Keratinocyte (primary cell): Measurements from ENCODE around the gene SRL. TPM values are rescaled to one million over a fixed set of nuclear protein-coding genes. Genes with fewer than 3 reads are reported as not detected.

Source experiments
- DNase-seq: peaks from one replicate; pipeline ENCODE4 v3.0.0-alpha.2; 2011; ENCODE audit warnings: low read depth, missing footprints, low spot score
- FAIRE-seq: peaks from 2 replicates; lab custom pipeline; 2011; peaks lifted over from hg19 to GRCh38; lab: Jason Lieb, UNC
- H2AFZ ChIP-seq: 2 replicates; pipeline ENCODE4 v1.6.0; 2012; ENCODE audit warnings: low read length, control low read depth, inconsistent platforms; ENCODE audit not compliant: control insufficient read depth
- H3K27ac ChIP-seq: 2 replicates; pipeline ENCODE4 v1.5.1; 2011; ENCODE audit warnings: low read length; ENCODE audit not compliant: control insufficient read depth, insufficient read depth
- H3K27me3 ChIP-seq: 3 replicates; pipeline ENCODE4 v1.6.0; 2011; ENCODE audit warnings: low read length; ENCODE audit not compliant: control insufficient read depth, insufficient read depth; ENCODE audit errors: extremely low read depth
- H3K36me3 ChIP-seq, 2 experiments: 2 replicates in 1 of 2; 3 replicates in 1 of 2; pipeline ENCODE4 v1.5.1; 2011; ENCODE audit warnings: low read length in 2 of 2, mild to moderate bottlenecking in 1 of 2; ENCODE audit not compliant: control insufficient read depth in 2 of 2, insufficient read depth in 2 of 2; ENCODE audit errors: extremely low read depth in 1 of 2
- H3K4me1 ChIP-seq: 3 replicates; pipeline ENCODE4 v1.5.1; 2011; ENCODE audit warnings: low read length; ENCODE audit not compliant: control insufficient read depth, insufficient read depth; ENCODE audit errors: extremely low read depth
- H3K4me2 ChIP-seq: 3 replicates; pipeline ENCODE4 v1.6.0; 2011; ENCODE audit warnings: low read depth, low read length; ENCODE audit not compliant: control insufficient read depth, insufficient read depth; ENCODE audit errors: extremely low read depth
- H3K4me3 ChIP-seq, 3 experiments: fragments of 200-600 bp in 1 of 3; sonication (generic) in 1 of 3; 2 replicates in 2 of 3; 3 replicates in 1 of 3; pipeline ENCODE4 v1.5.1; 2011 to 2016; ENCODE audit warnings: low read length in 3 of 3, mild to moderate bottlenecking in 3 of 3, control low read depth in 2 of 3, inconsistent platforms in 1 of 3, low read depth in 1 of 3, mixed read lengths in 1 of 3, mixed run types in 1 of 3, moderate library complexity in 1 of 3; ENCODE audit not compliant: control insufficient read depth in 2 of 3, insufficient read depth in 2 of 3; ENCODE audit errors: extremely low read depth in 1 of 3
- H3K79me2 ChIP-seq: 2 replicates; pipeline ENCODE4 v1.6.0; 2012; ENCODE audit warnings: low read length; ENCODE audit not compliant: control insufficient read depth, insufficient read depth
- H3K9ac ChIP-seq: 3 replicates; pipeline ENCODE4 v1.6.0; 2011; ENCODE audit warnings: low read length; ENCODE audit not compliant: control insufficient read depth, insufficient read depth; ENCODE audit errors: extremely low read depth
- H3K9me1 ChIP-seq: 3 replicates; pipeline ENCODE4 v1.6.0; 2011; ENCODE audit warnings: low read length; ENCODE audit not compliant: control insufficient read depth, insufficient read depth; ENCODE audit errors: extremely low read depth
- H3K9me3 ChIP-seq: 2 replicates; pipeline ENCODE4 v1.5.1; 2012; ENCODE audit warnings: low read depth, low read length; ENCODE audit not compliant: control insufficient read depth
- H4K20me1 ChIP-seq: 3 replicates; pipeline ENCODE4 v1.6.0; 2011; ENCODE audit warnings: low read length; ENCODE audit not compliant: control insufficient read depth, insufficient read depth; ENCODE audit errors: extremely low read depth
- CTCF ChIP-seq, 3 experiments: IDR thresholded peaks in 1 of 3; conservative IDR thresholded peaks in 1 of 3; optimal IDR thresholded peaks in 1 of 3; 2 replicates in 2 of 3; 3 replicates in 1 of 3; pipeline versions ENCODE3 to v1.5.1; 2011; ENCODE audit warnings: low read length in 3 of 3, mild to moderate bottlenecking in 3 of 3, moderate library complexity in 2 of 3, control low read depth in 1 of 3, inconsistent platforms in 1 of 3; ENCODE audit not compliant: insufficient read depth in 2 of 3; ENCODE audit errors: extremely low read depth in 1 of 3
- EZH2 ChIP-seq: IDR thresholded peaks from one replicate; pipeline ENCODE4 v1.6.1; 2012; ENCODE audit warnings: inconsistent platforms, mild to moderate bottlenecking, low read length, moderate library complexity
- dilution Hi-C: fragments of 300-500 bp; cut with MboI; formaldehyde crosslinking; loops from one replicate; pipeline ENCODE4 v1.7.0; 2020; ENCODE audit warnings: low sequenced_read_pairs; ENCODE audit not compliant: extremely low pct_ligation_motif_present
- polyA plus RNA-seq, 5 experiments: library from polyadenylated mRNA; depleted of rRNA in 3 of 5; stranded (reverse) in 3 of 5; stranded (forward) in 1 of 5; unstranded in 1 of 5; fragments of >200 nt; gene quantifications; 1 replicate in 1 of 5; 2 replicates in 3 of 5; 3 replicates in 1 of 5; pipeline versions ENCODE4 v1.2.1 to v1.2.3, GENCODE V29; 2011 to 2012; ENCODE audit warnings: missing spikeins in 2 of 5, low read depth in 1 of 5, low replicate concordance in 1 of 5

Gene SRL
- polyA plus RNA-seq, 1 donor (not counting 4 experiments of a cell fraction or from before 2014, with no cell fraction given), result not detected

- H3K27ac ChIP-seq, result no peak overlapping the region
- no peaks in the 10 kb centered on the region for H3K36me3 ChIP-seq
- H3K9me3 ChIP-seq, result no peaks in the 10 kb centered on the region
- H3K79me2 ChIP-seq, result no peaks in the 10 kb centered on the region
- no peak for FAIRE-seq
- H3K9me1 ChIP-seq, result no peaks in the 10 kb centered on the region
- peak overlapping the region; percentile 6 for H2AFZ ChIP-seq
- TF ChIP-seq EZH2 (no peak), CTCF (optimal IDR thresholded peaks at IDR 0.05 in 1 of 3, IDR thresholded peaks at IDR 0.05 in 1 of 3, conservative IDR thresholded peaks at IDR 0.05 in 1 of 3; ENCODE audit: extremely low read depth in 1 of 3, insufficient read depth in 2 of 3, low read length in 3 of 3) (no peak)
- dilution Hi-C loops, result no loop called here
- DNase-seq, result no peak
- no peak overlapping the region for H3K4me3 ChIP-seq
- H4K20me1 ChIP-seq, result no peaks in the 10 kb centered on the region
- no peaks in the 10 kb centered on the region for H3K27me3 ChIP-seq
- no peak overlapping the region for H3K9ac ChIP-seq
- H3K4me2 ChIP-seq, result no peak overlapping the region
- H3K4me1 ChIP-seq, result peaks cover 21% of the 10 kb centered on the region
Measured at GRCh38 chr16:4217204-4218131, 24.4 kb downstream of the SRL start.

GRCh38 chr16:4216596-4216995 is 25.3 kb downstream of the SRL start:
- no peak overlapping the region for H3K4me3 ChIP-seq
- dilution Hi-C loops, result no loop called here
- no peaks in the 10 kb centered on the region for H3K79me2 ChIP-seq
- H3K4me1 ChIP-seq, result peaks cover 21% of the 10 kb centered on the region
- H4K20me1 ChIP-seq, result no peaks in the 10 kb centered on the region
- H3K9ac ChIP-seq, result no peak overlapping the region
- H3K36me3 ChIP-seq, result no peaks in the 10 kb centered on the region
- H3K27me3 ChIP-seq, result no peaks in the 10 kb centered on the region
- DNase-seq (no peak), FAIRE-seq (no peak)
- H3K9me3 ChIP-seq, result no peaks in the 10 kb centered on the region
- no peak overlapping the region for H2AFZ ChIP-seq
- H3K4me2 ChIP-seq, result no peak overlapping the region
- H3K27ac ChIP-seq, result no peak overlapping the region
- TF ChIP-seq EZH2 (no peak), CTCF (optimal IDR thresholded peaks at IDR 0.05 in 1 of 3, IDR thresholded peaks at IDR 0.05 in 1 of 3, conservative IDR thresholded peaks at IDR 0.05 in 1 of 3; ENCODE audit: extremely low read depth in 1 of 3, insufficient read depth in 2 of 3, low read length in 3 of 3) (no peak)
- H3K9me1 ChIP-seq, result no peaks in the 10 kb centered on the region
